Ishikawa (cell line): ENCODE results near the gene MAX.

ENCODE experiments used
- EGR1 ChIP-seq: IDR thresholded peaks from 2 replicates; pipeline ENCODE4 v1.6.1; 2012
- EP300 ChIP-seq: IDR thresholded peaks from 2 replicates; pipeline ENCODE4 v1.6.1; 2012; ENCODE audit warnings: borderline replicate concordance
- TAF1 ChIP-seq: IDR thresholded peaks from 2 replicates; pipeline ENCODE4 v1.6.1; 2012; ENCODE audit warnings: low read depth, mild to moderate bottlenecking
- TEAD4 ChIP-seq: IDR thresholded peaks from 2 replicates; pipeline ENCODE4 v1.6.1; 2012
- YY1 ChIP-seq: IDR thresholded peaks from 2 replicates; pipeline ENCODE4 v1.6.1; 2012; ENCODE audit warnings: low read depth
- TF ChIP-seq, protein P1 (sequence below): IDR thresholded peaks from 2 replicates; pipeline ENCODE4 v1.6.1; 2012
- TF ChIP-seq, protein P2 (sequence below): IDR thresholded peaks from 2 replicates; pipeline ENCODE4 v1.6.1; 2012; ENCODE audit warnings: low read depth, mild to moderate bottlenecking
- TF ChIP-seq, protein P3 (sequence below): IDR thresholded peaks from 2 replicates; pipeline ENCODE4 v1.6.1; 2012

DNA sequence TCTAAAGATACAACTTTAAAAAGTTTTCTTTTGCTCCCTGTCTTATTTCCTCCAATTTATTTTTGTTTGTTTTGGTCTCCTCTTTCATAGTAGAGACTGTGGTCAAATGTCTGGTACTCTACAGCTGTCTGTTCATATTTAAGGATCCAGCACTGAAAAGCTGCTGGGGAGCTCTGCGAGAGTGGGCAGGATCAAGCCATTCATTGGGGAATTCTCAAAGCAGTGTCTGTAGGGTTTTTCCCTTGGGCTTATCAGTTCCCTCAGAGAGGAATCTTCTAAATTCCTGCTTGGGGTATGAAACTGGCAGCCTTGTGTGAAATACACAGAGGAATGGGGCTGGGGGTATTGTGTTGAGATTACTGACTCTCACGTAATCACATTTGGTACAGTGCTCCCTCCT, 63.4 kb downstream of the MAX start:
- TF ChIP-seq, protein P1, sequence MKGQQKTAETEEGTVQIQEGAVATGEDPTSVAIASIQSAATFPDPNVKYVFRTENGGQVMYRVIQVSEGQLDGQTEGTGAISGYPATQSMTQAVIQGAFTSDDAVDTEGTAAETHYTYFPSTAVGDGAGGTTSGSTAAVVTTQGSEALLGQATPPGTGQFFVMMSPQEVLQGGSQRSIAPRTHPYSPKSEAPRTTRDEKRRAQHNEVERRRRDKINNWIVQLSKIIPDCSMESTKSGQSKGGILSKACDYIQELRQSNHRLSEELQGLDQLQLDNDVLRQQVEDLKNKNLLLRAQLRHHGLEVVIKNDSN, result no peak
- TF ChIP-seq, protein P2, sequence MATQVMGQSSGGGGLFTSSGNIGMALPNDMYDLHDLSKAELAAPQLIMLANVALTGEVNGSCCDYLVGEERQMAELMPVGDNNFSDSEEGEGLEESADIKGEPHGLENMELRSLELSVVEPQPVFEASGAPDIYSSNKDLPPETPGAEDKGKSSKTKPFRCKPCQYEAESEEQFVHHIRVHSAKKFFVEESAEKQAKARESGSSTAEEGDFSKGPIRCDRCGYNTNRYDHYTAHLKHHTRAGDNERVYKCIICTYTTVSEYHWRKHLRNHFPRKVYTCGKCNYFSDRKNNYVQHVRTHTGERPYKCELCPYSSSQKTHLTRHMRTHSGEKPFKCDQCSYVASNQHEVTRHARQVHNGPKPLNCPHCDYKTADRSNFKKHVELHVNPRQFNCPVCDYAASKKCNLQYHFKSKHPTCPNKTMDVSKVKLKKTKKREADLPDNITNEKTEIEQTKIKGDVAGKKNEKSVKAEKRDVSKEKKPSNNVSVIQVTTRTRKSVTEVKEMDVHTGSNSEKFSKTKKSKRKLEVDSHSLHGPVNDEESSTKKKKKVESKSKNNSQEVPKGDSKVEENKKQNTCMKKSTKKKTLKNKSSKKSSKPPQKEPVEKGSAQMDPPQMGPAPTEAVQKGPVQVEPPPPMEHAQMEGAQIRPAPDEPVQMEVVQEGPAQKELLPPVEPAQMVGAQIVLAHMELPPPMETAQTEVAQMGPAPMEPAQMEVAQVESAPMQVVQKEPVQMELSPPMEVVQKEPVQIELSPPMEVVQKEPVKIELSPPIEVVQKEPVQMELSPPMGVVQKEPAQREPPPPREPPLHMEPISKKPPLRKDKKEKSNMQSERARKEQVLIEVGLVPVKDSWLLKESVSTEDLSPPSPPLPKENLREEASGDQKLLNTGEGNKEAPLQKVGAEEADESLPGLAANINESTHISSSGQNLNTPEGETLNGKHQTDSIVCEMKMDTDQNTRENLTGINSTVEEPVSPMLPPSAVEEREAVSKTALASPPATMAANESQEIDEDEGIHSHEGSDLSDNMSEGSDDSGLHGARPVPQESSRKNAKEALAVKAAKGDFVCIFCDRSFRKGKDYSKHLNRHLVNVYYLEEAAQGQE, result no peak
- TF ChIP-seq TAF1 (no peak), TEAD4 (no peak), YY1 (no peak), EP300 (no peak), EGR1 (no peak)
- TF ChIP-seq, protein P3, sequence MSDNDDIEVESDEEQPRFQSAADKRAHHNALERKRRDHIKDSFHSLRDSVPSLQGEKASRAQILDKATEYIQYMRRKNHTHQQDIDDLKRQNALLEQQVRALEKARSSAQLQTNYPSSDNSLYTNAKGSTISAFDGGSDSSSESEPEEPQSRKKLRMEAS, result no peak
